UCSD-AML1 (cell line): Measurements from ENCODE around the gene PLEKHH3.

Experiments used
- DNase-seq: peaks from one replicate; lab custom pipeline; 2025; ENCODE audit not compliant: unreplicated experiment; lab: John Stamatoyannopoulos, UW

Gene PLEKHH3, protein sequence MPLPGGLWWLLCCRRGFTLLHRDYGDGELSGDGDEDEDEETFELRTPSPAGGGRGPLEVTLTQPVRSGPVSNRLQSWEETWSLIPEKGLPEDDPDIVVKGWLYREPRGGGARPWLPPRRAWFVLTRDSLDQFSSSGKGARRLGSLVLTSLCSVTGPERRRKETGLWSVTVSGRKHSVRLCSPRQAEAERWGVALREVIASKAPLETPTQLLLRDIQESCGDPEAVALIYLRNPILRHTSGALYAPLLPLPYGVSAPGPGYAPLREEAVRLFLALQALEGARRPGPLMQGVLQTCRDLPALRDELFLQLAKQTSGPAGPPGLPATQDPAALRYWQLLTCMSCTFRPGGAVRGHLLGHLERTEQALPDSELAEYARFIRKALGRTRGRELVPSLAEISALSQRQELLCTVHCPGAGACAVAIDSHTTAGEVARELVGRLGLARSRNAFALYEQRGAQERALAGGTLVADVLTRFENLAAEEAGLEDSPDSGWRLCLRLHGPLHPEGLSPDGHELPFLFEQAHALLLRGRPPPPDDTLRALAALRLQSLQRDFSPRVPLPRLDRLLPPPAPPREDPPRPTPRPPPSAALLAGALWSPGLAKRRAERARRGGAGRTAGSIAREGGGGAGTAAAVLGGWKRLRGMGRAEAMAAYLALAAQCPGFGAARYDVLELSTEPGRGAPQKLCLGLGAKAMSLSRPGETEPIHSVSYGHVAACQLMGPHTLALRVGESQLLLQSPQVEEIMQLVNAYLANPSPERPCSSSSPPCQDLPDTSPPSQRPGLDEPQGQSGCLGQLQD

DNA sequence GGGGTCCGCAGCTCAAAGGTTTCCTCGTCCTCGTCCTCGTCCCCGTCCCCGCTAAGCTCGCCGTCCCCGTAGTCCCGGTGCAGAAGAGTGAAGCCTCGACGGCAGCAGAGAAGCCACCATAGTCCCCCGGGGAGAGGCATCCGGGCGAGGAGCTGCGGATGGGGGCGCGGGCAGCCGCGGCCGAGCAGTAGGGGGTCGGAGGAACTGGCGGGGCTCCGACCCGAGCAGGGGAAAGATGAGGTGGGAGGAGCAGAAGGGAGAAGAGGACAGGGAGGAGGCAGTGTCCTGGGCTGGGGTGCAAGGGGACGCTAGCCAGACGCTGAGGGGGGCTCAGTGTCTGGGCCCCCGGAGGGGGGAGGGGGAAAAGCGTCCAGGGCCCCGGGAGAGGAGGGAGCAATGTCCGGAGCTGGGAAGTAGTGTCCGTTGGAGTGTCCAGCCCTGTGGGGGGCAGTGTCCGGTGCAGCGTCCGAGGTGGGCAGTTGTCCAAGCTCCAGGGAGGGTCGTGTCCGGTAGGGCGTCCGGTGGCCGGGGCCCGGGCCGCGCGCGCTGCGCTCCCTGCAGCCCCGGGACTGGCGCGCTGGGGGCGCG lies at the start of gene PLEKHH3:
Gene PLEKHH3, minus strand, starts transcription at position 571 of the 588 bp plus-strand sequence. Its CDS starts 431 bp downstream, at position 140.
- peak; percentile 52 for DNase-seq

DNA sequence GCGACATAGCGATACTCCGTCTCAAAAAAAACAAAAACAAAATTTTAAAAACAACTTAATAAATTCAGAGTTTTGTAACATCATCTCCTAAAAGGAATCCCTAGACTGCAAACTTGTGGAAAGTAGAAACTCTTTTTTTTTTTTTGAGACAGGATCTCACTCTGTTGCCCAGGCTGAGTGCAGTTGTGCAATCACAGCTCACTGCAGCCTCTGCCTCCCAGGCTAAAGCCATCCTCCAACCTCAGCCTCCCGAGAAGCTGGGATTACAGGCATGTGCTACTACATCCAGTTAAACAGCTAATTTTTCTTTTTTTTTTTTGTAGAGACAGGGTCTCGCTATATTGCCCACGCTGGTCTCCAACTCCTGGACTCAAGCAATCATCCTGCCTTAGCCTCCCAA lies 48.3 kb upstream of the PLEKHH3 start:
- DNase-seq, result no peak

DNA sequence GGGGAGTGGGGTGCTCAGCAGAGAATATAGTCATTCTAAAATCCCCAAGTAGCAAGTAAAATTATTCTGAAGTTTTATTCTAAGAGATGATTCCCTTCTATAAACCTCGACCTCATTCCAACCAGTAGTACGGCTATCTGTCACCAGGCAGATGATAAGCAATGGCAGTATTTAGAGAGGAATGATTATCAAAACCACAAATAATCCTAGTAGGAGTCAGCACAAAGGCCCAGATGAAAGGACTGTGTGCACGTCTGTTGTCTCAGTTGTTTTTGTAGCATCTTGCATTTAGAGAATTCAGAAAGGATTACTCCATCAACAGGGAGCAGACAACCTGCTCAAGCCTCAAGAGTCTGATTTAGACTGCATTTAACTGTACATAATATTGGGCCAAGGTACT lies 46.8 kb upstream of the PLEKHH3 start:
- no peak for DNase-seq

DNA sequence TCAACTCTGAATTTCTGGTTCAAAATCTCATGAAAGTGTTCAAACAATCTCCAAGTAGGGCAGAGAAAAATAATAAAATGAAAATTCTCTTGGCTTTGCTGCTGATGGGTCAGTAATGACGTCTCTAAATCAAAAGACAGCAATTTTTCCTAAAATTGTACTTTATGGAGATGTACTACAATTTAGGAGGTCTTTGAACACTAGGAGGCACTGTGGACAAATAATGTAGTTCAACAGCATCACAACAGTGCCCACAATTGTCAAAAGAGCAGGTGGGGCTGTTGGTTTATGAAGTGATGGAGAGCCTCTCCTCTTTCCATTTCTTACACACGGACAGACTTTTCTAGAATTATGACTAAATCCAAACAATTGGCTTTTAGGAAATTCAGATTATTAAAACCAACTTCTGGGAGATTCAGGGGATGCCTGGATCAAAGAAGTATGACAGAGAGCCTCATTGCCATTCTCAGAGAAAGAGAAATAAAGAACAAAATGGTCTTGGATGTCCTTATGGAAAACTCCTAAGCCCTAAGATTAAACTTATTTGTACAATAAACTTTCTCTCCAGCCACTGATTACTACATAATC lies 44.3 kb upstream of the PLEKHH3 start:
- DNase-seq, result no peak

DNA sequence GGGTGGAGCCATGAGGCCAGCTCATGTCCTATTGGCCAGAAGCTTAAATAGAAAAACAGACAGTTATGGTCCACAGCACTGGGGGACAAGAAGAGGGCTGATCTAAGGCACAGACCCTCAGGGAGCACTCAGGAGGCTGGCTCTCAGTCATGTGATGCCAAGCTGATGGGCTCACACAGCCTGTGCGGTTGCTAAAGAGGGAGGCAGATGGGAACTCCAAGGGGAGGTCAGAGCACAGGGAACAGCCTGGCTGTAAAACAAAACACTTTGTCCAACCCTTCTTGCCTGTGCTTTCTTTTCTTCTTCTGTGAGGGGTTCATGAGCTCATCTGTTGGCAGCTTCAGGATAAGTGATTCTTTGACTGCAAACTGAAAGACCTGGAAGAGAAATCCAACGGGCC lies 32.8 kb upstream of the PLEKHH3 start:
- DNase-seq, result no peak

DNA sequence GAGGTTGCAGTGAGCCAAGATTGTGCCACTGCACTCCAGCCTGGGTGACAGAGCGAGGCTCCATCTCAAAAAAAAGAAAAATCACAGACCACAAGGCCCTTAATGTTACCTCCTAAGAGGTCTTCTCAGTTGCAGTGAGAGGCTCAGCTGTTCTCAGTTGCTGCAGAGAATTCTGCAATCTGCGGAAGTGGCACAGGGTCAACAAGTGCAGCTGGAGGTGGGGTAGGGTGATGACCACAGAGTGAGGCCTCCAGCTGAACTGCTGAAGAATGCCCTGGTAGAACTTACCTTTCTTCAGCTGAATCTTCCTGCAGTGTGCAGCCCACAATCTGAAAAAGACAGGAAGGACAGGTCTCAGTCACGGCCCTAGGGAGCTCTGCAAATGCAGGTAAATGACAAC lies 31.8 kb upstream of the PLEKHH3 start:
- no peak for DNase-seq

DNA sequence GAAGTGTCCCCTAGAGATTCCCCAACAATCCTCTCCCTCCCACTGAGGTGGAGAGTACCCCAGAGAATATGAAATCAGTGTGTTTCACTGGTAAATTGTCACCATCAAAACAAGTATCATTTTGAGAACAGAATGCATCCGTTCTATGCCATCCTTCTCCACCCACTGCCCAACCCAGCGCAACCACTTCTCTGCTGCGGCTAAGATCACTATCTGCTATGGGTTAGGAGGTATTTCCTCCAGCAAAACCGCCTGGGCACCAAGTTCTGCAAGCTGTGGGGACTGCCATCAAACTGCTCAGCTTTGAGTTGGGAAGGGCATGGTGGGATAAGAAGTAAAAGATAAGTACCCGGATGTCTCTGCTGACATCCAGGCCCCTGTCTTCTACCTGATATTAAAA lies 29.9 kb upstream of the PLEKHH3 start:
- peak; percentile 58 for DNase-seq

DNA sequence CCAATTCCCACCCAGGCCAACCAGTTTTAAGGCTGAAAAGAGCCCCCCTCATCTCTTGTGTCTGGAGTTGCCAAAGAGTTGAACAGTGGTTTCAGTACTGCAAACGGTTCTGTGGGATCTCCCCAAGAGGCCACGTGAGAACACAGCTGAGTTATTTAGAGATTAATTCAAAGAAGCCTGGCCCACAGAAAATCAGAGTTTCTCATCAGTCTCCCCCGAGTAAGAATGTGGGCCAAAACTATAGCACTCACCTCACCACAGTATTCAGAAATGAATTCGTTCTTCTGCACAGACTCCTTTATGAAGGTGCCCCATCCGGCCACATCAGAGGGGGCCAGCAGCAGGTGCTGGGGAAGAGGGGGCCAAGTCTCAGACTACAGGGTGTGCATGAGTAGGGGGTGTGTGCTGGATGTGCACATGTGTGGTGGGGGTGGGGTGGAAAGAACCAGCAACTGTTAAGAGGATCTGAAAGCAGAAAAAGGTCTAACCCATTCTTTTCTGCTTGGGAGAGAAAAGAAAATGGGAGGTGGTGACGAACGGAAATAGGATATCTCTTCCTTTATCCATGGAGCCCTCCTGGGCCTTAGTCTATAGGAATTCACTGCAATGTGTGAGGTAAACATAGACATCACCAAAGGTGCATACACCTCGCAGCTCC lies 28.2 kb upstream of the PLEKHH3 start:
- DNase-seq, result no peak

DNA sequence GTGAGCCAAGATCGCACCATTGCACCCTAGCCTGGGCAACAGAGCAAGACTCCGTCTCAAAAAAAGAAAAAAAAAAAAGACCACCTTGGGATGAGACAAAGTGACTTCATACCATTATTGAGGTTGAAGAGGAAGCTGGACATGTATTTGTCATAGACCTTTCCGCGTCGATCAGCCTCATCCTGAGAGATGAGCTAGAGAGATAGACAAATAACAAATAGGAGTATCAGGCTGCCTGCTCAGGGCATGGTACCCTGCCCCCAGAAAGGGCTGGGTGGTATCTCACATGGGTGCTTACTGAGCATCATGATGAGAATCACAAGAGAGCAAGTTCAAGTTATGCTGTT lies 27.7 kb upstream of the PLEKHH3 start:
- no peak for DNase-seq

DNA sequence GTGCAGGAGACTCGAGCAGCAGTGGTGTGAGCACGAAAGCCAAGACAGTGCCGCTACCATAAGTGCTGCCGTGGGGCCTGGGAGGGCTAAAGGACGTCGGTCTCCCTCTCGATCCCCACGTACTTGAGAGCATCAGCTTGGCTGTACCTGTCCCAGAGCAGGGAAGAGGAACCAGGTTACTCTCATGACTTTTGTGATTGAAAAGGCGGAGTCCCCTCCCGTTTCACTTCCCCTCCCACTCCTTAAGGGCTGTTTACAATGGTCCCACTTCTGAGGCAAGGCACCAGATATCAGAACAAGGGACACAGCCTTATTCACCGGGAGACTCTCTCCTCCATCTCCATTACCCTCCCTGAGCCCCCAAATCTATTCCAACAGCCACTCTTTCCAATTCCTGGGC lies 25.7 kb upstream of the PLEKHH3 start:
- DNase-seq, result no peak

DNA sequence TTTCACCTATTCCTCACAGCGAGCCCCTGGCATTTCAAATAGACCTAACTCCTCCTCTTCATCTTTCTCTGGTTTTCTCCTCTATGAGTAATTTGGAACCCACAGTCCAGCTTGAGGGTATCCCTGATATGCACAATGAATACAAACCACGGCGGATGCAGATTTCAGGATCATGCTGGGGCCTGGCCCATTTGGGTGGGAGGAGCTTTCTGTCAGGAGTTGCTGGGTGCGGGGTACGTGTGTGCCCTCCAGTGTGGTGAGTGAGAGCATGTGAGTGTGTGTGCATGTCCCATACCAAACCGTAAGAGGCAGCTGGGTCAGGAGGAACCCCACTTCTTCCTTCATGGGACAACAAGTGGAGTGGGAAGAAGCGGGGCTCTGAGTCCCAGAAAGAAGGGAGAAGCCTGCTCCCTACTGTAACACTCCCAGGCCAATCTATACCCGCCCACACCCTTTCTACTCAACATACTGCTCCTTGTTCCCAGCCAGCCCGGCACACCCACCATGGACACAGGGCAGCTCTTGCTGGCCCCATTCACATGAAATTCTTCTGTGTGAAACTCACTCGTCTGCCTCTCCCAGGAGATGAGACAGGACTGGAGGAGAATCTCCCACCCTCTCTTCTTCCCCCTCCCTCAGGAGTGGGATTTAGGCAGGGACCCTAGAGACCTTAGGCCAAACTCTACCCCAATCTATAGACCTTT lies 23.9 kb upstream of the PLEKHH3 start:
- DNase-seq, result no peak

DNA sequence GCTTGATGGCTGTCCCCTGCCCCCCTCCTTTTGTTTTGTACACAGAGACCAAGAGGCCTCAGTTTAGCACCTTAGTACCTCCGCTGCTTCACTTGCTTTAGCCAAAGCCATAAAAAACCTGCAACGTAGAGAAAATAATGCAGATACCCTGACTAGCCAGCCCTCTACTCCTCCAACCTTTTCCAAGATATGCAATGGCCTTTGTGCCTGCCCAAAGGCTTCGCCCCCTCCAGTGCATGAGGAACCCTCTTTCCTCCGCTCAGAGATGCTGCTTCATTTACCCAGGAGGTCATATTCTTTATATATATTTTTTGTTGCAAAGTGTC lies 22.6 kb upstream of the PLEKHH3 start:
- no peak for DNase-seq

DNA sequence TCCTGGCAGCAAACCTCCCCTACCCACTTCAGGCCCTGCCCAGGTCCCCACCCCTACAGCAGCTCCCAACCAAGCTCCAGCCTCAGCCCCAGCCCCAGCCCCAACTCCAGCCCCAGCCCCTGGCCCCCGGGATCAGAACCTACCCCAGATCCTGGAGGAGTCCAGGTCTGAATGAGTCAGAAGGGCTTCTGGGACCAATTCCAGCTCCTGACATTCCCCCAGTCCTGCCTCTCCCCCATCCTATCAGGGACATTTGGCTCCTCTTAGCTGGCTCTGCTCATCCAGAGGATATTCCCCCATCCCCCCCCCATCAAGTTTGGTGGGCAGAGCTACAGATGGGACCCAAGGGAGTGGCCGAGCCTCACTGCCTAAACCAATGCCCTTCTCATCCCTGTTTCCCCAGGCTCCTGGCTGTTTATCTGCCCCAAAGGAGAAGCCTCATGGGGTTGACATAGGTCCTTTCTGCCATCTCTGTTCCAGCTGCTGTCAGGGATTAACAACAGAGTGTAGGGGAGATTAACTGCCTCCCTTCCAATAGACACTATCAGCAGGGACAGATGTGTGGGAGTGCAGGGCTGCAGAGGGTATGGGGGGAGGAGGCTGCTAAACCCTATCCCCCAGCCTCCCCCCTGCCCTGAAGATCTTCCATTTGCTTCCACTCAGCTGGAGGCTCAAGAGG lies 22.1 kb upstream of the PLEKHH3 start:
- no peak for DNase-seq

DNA sequence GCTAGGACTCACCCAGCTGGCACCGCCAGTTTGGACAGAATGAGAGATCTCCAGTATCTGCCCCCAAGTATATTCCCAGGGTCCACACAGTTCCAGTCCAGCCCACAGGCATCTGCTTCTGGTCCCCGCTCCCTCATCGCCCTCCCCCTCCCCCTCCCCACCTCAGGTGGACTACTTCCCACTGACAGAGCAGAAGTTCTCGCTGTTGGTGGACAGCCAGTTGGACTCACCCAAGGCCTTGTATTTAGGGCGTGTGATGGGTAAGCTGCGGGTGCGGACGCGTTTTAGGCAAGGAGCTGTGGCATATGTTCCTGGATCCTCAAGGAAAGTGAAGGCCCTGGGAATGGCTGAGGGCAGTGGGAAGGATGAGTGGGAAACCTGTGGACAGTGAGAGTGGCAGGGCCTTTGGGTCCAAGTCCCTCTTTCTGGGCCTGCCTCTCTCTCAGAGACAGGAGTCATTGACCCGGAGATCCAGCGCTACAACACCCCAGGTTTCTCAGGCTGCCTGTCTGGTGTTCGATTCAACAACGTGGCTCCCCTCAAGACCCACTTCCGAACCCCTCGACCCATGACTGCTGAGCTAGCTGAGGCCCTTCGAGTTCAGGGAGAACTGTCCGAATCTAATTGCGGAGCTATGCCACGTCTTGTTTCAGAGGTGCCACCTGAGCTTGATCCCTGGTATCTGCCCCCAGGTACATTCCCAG lies 20.5 kb upstream of the PLEKHH3 start:
- no peak for DNase-seq

DNA sequence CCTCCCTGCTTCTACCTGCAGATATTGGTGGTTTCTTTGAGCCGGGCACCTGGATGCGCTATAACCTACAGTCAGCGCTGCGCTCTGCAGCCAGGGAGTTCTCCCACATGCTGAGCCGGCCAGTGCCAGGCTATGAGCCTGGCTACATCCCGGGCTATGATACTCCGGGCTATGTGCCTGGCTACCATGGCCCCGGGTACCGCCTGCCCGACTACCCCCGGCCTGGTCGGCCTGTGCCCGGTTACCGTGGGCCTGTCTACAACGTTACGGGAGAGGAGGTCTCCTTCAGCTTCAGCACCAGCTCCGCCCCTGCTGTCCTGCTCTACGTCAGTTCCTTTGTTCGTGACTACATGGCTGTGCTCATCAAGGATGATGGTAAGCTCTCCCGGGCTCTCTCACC lies 18.7 kb upstream of the PLEKHH3 start:
- no peak for DNase-seq

DNA sequence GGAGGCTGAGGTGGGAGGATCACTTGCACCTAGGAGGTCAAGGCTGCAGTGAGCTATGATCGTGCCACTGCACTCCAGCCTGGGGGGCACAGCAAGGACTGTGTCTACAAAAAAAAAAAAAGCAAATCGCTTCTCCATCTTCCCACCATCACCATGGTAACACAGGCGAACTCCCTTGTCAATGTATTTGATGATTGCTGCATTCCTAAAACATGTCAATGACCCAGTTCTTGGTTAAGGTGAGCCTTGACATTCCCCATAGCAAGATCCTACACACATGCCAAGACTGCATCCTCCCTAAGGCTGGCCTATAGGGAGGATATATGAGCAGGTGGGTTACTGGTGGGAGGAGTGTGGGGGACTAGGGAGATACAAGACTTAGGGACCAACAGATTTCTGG lies 17.7 kb upstream of the PLEKHH3 start:
- DNase-seq, result no peak

DNA sequence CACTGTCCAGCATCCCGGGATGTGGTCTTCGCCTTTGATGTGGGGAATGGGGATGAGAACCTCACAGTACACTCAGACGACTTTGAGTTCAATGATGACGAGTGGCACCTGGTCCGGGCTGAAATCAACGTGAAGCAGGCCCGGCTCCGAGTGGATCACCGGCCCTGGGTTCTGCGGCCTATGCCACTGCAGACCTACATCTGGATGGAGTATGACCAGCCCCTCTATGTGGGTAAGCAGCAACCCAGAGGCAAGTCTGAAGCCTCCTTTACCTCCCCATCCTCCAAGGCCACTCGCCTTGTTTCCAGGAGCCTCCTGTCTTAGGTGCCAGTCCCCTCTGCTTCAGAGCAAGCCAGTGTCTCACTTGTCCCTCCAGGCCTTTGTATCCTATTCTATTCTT lies 15.7 kb upstream of the PLEKHH3 start:
- no peak for DNase-seq

DNA sequence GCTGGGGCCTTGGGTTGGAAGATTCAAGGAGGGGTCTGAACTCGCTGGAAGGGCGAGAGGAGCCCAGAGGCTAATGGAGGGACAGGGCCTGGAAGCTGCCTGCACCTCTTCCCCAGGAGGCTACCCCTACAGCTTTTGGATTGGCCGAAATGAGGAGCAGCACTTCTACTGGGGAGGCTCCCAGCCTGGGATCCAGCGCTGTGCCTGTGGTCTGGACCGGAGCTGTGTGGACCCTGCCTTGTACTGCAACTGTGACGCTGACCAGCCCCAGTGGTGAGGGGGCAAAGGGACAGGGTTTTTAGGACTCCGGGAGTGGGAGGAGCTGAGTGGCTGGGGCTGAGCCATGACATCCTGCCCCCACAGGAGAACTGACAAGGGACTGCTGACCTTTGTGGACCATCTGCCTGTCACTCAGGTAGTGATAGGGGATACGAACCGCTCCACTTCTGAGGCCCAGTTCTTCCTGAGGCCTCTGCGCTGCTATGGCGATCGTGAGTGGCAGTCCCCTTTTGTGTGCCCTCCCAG lies 14.3 kb upstream of the PLEKHH3 start:
- DNase-seq, result no peak

DNA sequence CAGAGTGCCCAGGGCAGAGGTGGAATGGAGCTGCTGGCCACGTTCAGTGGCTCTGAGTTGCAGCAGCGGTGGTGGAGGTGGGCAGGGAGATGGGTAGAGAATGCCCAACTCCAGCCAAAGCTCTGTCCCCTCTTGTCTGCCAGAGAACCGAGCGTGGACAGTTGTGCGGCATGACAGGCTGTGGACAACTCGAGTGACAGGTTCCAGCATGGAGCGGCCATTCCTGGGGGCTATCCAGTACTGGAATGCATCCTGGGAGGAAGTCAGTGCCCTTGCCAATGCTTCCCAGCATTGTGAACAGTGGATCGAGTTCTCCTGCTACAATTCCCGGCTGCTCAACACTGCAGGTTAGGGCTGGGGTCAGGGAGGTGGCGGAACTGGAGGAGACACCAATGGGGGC lies 13.8 kb upstream of the PLEKHH3 start:
- DNase-seq, result no peak
